EL (cell line): Measurements from ENCODE around the gene PLIN3.
"Not testable (repeated sequence)": the region's sequence is repeated elsewhere in the genome, so short reads cannot be mapped to it uniquely, and the experiment has no call there.

ENCODE experiments used
- DNase-seq: peaks from one replicate; pipeline ENCODE4 v3.0.0-alpha.2; 2016

PLIN3 gene

GRCh38 chr19:4889034-4889815 is 21.8 kb upstream of the PLIN3 start:
- DNase-seq = peak; percentile 92

DNA sequence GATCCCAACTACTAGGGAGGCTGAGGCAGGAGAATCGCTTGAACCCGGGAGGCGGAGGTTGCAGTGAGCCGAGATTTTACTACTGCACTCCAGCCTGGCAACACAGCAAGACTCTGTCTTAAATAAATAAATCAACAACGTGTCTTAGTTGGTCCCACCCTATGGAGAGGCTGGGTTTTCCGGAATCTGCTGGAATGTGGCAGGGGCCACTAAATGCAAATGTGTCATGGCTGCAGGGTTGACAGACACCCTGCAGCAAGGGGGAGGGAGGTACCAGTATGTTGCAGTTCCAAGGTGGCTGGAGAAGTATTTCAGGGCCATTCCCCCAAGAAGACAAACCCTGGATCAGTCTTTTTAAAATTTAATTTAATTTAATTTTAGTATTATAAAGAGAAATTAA is 20.3 kb upstream of the PLIN3 start:
- not testable (repeated sequence) for DNase-seq

DNA sequence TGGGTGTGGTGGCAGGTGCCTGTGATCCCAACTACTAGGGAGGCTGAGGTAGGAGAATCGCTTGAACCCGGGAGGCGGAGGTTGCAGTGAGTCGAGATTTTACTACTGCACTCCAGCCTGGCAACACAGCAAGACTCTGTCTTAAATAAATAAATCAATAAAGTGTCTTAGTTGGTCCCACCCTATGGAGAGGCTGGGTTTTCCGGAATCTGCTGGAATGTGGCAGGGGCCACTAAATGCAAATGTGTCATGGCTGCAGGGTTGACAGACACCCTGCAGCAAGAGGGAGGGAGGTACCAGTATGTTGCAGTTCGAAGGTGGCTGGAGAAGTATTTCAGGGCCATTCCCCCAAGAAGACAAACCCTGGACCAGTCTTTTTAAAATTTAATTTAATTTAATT is 17.5 kb upstream of the PLIN3 start:
- DNase-seq = not testable (repeated sequence)

- DNase-seq = not testable (repeated sequence)
These were observed 15.4 kb upstream of the PLIN3 start for GRCh38 chr19:4882874-4883273.

- DNase-seq = no peak
These were observed 11.6 kb upstream of the PLIN3 start for GRCh38 chr19:4879041-4879440.

- DNase-seq = no peak
These were observed 11.1 kb upstream of the PLIN3 start for GRCh38 chr19:4878491-4878968.

DNA sequence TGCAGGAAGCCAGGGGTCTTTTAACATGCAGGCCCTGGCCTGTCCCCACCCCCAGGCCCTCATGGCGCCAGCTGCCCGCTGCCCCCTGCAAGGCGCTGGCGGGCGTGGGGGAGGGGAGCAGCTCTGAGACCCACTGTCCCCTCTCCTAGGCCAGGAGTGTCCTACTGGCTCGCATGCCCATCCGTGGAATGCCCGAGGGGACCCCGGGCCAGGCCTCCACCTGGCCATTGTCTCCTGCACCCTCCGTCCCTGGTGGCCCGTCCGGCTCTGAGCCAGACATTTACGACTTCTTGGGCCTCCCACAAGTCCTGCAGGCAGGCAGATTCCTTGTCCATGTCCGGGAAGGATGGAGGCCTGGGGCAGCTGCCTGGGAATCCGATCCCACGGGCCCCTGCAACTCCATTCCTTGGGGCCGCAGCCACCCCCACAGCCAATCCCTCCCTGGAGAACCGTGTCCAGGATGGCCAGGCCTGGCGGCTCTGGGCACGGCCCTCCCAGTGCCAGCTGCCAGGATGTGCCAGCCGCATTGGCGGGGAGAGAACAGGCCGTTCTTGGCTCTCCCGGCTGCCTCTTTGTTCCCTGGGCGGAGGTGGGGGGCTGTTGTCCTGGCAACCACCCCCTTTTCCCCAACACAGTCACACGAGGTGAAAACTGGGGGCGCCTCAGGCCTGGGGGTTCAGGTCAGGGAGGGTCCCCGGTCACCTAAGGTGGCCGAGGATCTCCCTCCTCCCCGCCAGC is 10.5 kb upstream of the PLIN3 start:
- no peak for DNase-seq

DNA sequence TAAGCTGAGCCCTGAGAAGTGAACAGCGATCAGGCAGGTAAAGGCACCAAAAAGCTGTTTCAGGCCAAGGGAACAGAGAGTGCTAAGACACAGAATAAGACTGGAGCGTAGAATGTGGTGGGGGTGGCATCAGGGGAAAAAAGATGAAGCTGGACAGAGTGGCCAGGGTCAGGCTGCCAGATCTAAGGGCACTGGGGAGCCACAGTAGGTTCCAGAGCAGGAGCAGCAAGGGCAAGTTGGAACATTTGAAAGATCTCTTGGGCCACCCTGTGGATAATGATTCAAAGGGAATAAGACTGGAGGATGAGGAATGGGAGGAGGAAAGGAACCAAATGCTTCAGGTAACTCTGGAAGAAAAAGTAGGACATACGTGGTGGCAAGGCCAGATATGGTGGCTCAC is 6.5 kb upstream of the PLIN3 start:
- no peak for DNase-seq

GRCh38 chr19:4871711-4872110 is 4.2 kb upstream of the PLIN3 start:
- DNase-seq = no peak

- DNase-seq = peak; percentile 98
These were observed 2.7 kb upstream of the PLIN3 start for GRCh38 chr19:4870025-4870700.

GRCh38 chr19:4868286-4868834 is 893 bp upstream of the PLIN3 start:
- DNase-seq = no peak

GRCh38 chr19:4866595-4867424 is 657 bp downstream of the PLIN3 start:
- peak; percentile 64 for DNase-seq

DNA sequence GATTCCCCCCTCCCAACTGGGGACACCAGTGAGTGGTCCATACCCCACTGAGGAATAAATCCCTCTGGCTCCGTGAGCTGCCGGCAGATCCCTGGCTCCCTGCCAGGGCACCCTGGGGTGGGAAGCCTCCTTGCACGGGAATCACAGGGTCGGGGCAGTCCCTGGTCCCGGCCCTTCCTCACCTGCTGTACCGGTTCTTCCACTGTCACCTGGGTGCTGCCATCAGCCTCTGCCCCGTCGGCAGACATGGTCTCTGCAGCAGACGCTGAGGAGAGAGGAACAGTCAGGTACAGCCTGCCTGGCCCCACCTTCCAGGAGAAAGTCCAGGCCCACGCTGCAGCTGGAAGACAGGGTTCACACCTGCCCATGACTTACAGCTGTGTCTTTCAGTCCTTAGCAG is 6.3 kb downstream of the PLIN3 start:
- no peak for DNase-seq

GRCh38 chr19:4859697-4860096 is 7.8 kb downstream of the PLIN3 start:
- no peak for DNase-seq

- DNase-seq = not testable (repeated sequence)
These were observed 11.0 kb downstream of the PLIN3 start for GRCh38 chr19:4856468-4856867.

GRCh38 chr19:4853506-4853905 is 14.0 kb downstream of the PLIN3 start:
- not testable (repeated sequence) for DNase-seq

DNA sequence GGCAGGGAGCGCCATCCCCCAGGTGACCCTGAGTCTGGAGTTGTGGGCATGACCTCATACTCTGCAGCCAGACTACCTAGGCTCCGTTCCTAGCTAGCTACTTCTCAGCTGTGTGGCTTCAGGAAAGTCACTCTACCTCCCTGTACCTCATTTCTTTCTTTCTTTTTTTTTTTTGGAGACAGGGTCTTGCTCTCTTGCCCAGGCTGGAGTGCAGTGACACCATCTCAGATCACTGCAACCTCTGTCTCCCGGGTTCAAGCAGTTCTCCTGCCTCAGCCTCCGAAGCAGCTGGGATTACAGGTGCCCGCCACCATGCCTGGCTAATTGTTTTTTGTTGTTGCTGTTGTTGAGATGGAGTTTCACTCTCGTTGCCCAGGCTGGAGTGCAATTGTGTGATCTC is 15.0 kb downstream of the PLIN3 start:
- DNase-seq = no peak

- DNase-seq = peak; percentile 53
These were observed 15.7 kb downstream of the PLIN3 start for GRCh38 chr19:4851551-4852290.

GRCh38 chr19:4849019-4849418 is 18.4 kb downstream of the PLIN3 start:
- no peak for DNase-seq

DNA sequence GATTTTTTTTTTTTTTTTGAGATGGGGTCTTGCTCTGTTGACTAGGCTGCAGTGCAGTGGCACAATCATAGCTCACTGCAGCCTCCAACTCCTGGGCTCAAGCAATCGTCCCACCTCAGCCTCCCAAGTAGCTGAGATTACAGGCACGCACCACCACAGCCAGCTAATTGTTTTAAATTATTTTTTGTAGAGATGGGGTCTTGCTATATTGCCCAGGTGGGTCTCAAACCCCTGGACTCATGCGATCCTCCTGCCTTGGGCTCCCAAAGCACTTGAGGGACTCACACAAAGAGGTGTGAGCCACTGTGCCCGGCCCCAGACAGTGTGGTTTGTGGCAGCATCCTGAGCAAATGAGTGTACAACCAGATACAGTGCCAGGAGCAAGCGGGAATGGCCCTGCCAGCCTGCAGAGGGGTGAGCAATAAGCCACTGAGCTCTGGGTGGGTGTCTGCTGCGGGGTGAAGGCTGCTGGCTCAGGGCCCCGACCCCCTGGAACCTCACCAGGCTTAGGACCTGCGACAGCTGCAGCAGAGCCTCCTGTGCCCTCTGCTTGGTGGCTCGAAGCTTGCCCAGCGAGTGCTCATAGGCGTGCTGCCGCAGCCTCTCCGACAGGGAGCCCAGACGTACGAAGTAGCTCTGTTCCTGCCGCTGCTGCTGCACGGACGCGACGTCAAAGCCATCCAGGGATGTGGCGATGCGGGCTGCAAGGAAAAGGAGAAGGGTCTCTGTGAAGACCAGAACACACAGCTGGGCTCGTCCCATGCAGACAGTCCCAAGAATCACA is 20.1 kb downstream of the PLIN3 start:
- DNase-seq = no peak

- peak; percentile 73 for DNase-seq
These were observed 21.5 kb downstream of the PLIN3 start for GRCh38 chr19:4845975-4846374.
